Measurements from ENCODE around the gene PDE4A.

DNA sequence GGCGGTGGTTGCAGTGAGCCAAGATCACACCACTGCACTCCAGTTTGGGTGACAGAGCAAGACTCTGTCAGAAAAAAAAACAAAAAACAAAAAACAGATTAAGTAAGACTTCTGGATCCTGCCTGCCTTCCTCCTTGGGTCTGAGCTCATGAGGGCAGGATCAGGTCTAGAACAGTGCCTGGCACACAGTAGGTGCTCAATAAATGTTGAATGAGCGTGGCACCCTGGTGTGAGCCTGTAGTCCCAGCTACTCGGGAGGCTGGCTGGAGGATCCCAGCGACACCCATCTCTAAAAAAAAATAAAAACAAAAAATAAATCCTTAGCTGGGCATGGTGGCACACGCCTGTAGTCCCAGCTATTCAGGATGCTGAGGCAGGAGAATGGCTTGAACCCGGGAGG lies 14.1 kb upstream of the PDE4A start:
- TF ChIP-seq POLR2A (IDR thresholded peaks at IDR 0.05; ENCODE audit: low read depth, low read length) (no peak), POLR2AphosphoS5 (IDR thresholded peaks at IDR 0.05; ENCODE audit: insufficient read depth, low read depth, low read length) (no peak), FOS (IDR thresholded peaks at IDR 0.05; ENCODE audit: borderline replicate concordance, insufficient read depth, low read length) (no peak), JUN (IDR thresholded peaks at IDR 0.05; ENCODE audit: borderline replicate concordance, insufficient read depth, insufficient read length, low read depth) (no peak), EZH2 (IDR thresholded peaks at IDR 0.05; ENCODE audit: borderline replicate concordance, low read depth, low read length, severe bottlenecking) (no peak), GATA2 (IDR thresholded peaks at IDR 0.05; ENCODE audit: insufficient read depth, insufficient read length, low read depth, low read length) (no peak)
- TF ChIP-seq, protein P1, sequence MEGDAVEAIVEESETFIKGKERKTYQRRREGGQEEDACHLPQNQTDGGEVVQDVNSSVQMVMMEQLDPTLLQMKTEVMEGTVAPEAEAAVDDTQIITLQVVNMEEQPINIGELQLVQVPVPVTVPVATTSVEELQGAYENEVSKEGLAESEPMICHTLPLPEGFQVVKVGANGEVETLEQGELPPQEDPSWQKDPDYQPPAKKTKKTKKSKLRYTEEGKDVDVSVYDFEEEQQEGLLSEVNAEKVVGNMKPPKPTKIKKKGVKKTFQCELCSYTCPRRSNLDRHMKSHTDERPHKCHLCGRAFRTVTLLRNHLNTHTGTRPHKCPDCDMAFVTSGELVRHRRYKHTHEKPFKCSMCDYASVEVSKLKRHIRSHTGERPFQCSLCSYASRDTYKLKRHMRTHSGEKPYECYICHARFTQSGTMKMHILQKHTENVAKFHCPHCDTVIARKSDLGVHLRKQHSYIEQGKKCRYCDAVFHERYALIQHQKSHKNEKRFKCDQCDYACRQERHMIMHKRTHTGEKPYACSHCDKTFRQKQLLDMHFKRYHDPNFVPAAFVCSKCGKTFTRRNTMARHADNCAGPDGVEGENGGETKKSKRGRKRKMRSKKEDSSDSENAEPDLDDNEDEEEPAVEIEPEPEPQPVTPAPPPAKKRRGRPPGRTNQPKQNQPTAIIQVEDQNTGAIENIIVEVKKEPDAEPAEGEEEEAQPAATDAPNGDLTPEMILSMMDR (IDR thresholded peaks at IDR 0.05; ENCODE audit: extremely low read depth in 1 of 2, insufficient read depth in 1 of 2, low read depth in 1 of 2, low read length in 2 of 2), result no peak
- TF ChIP-seq, protein P2, sequence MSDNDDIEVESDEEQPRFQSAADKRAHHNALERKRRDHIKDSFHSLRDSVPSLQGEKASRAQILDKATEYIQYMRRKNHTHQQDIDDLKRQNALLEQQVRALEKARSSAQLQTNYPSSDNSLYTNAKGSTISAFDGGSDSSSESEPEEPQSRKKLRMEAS (IDR thresholded peaks at IDR 0.05; ENCODE audit: insufficient read depth, insufficient read length), result no peak

All from endothelial cell of umbilical vein (primary cell).